ENCODE data around the gene MSI2.

The MSI2 gene

GRCh38 chr17:57595947-57596695 lies 339.8 kb downstream of the MSI2 start:
- WGBS (ENCODE audit: extremely low coverage, insufficient coverage, insufficient read length) = no CpG with 5 or more reads among the region's 27 CpGs
- Histone ChIP-seq H3K27ac (ENCODE audit: low read depth, low read length) (no peak overlapping the region), H3K36me3 (ENCODE audit: control insufficient read depth in 1 of 2, insufficient read depth in 2 of 2, low read length in 2 of 2) (peaks cover 0 to 2% of the 10 kb centered on the region in 2 experiments), H3K4me1 (ENCODE audit: control insufficient read depth in 1 of 2, insufficient read depth in 2 of 2, low read length in 2 of 2) (peaks cover 3 to 6% of the 10 kb centered on the region in 2 experiments), H2BK12ac (ENCODE audit: low read length) (peak overlapping the region; percentile 63), H4K8ac (ENCODE audit: low read depth, low read length) (peak overlapping the region; percentile 1), H3K79me1 (ENCODE audit: low read length) (no peaks in the 10 kb centered on the region), H3K79me2 (ENCODE audit: control insufficient read depth, insufficient read depth, low read length, poor library complexity) (no peaks in the 10 kb centered on the region), H2AK5ac (ENCODE audit: low read length) (peak overlapping the region; percentile 31), H3K4ac (ENCODE audit: low read depth, low read length) (no peak overlapping the region), H2AFZ (ENCODE audit: insufficient read depth, low read length, poor library complexity) (no peak overlapping the region), H4K12ac (ENCODE audit: low read depth, low read length) (no peak overlapping the region), H3K18ac (ENCODE audit: low read length) (peak overlapping the region; percentile 26), H3K4me2 (ENCODE audit: low read length) (no peak overlapping the region), H3K4me3 (ENCODE audit: low read depth, low read length) (no peak overlapping the region), H3K9ac (ENCODE audit: low read length) (no peak overlapping the region), H2BK120ac (ENCODE audit: insufficient read depth, low read length, poor library complexity) (no peak overlapping the region), H3K23ac (ENCODE audit: low read length) (no peak overlapping the region), H3K14ac (ENCODE audit: low read length) (peak overlapping the region; percentile 33), H3K9me3 (ENCODE audit: insufficient read depth, low read depth, low read length) (no peaks in the 10 kb centered on the region), H4K91ac (ENCODE audit: low read depth, low read length) (peak overlapping the region; percentile 1), H3K27me3 (ENCODE audit: insufficient read depth, low read length) (no peaks in the 10 kb centered on the region), H2BK5ac (ENCODE audit: low read depth, low read length, poor library complexity) (no peak overlapping the region)
- no peak for DNase-seq

GRCh38 chr17:57597101-57597500 lies 340.8 kb downstream of the MSI2 start:
- Histone ChIP-seq H3K27me3 (ENCODE audit: insufficient read depth, low read length) (no peaks in the 10 kb centered on the region), H3K18ac (ENCODE audit: low read length) (no peak overlapping the region), H4K12ac (ENCODE audit: low read depth, low read length) (no peak overlapping the region), H2BK120ac (ENCODE audit: insufficient read depth, low read length, poor library complexity) (no peak overlapping the region), H3K4me1 (ENCODE audit: control insufficient read depth in 1 of 2, insufficient read depth in 2 of 2, low read length in 2 of 2) (peaks cover 5 to 11% of the 10 kb centered on the region in 2 experiments), H3K4me2 (ENCODE audit: low read length) (no peak overlapping the region), H2BK5ac (ENCODE audit: low read depth, low read length, poor library complexity) (no peak overlapping the region), H2BK12ac (ENCODE audit: low read length) (no peak overlapping the region), H3K36me3 (ENCODE audit: control insufficient read depth in 1 of 2, insufficient read depth in 2 of 2, low read length in 2 of 2) (peaks cover 2 to 3% of the 10 kb centered on the region in 2 experiments), H3K4me3 (ENCODE audit: low read depth, low read length) (no peak overlapping the region), H3K23ac (ENCODE audit: low read length) (no peak overlapping the region), H3K79me1 (ENCODE audit: low read length) (no peaks in the 10 kb centered on the region), H3K4ac (ENCODE audit: low read depth, low read length) (no peak overlapping the region), H2AK5ac (ENCODE audit: low read length) (no peak overlapping the region), H2AFZ (ENCODE audit: insufficient read depth, low read length, poor library complexity) (no peak overlapping the region), H4K8ac (ENCODE audit: low read depth, low read length) (no peak overlapping the region), H3K14ac (ENCODE audit: low read length) (no peak overlapping the region), H3K9ac (ENCODE audit: low read length) (no peak overlapping the region), H3K79me2 (ENCODE audit: control insufficient read depth, insufficient read depth, low read length, poor library complexity) (no peaks in the 10 kb centered on the region), H4K91ac (ENCODE audit: low read depth, low read length) (no peak overlapping the region), H3K9me3 (ENCODE audit: insufficient read depth, low read depth, low read length) (no peaks in the 10 kb centered on the region), H3K27ac (ENCODE audit: low read depth, low read length) (no peak overlapping the region)
- DNase-seq = no peak
- no CpG with 5 or more reads among the region's 5 CpGs for WGBS (ENCODE audit: extremely low coverage, insufficient coverage, insufficient read length)

GRCh38 chr17:57597531-57598453 lies 341.5 kb downstream of the MSI2 start:
- H2BK120ac ChIP-seq (ENCODE audit: insufficient read depth, low read length, poor library complexity) = no peak overlapping the region
- no peak overlapping the region for H3K4me2 ChIP-seq (ENCODE audit: low read length)
- no peak overlapping the region for H3K27ac ChIP-seq (ENCODE audit: low read depth, low read length)
- H2AFZ ChIP-seq (ENCODE audit: insufficient read depth, low read length, poor library complexity) = no peak overlapping the region
- H3K4me3 ChIP-seq (ENCODE audit: low read depth, low read length) = no peak overlapping the region
- no peak overlapping the region for H3K18ac ChIP-seq (ENCODE audit: low read length)
- H3K36me3 ChIP-seq (ENCODE audit: control insufficient read depth in 1 of 2, insufficient read depth in 2 of 2, low read length in 2 of 2) = peaks cover 2 to 4% of the 10 kb centered on the region in 2 experiments
- H2BK5ac ChIP-seq (ENCODE audit: low read depth, low read length, poor library complexity) = no peak overlapping the region
- H2AK5ac ChIP-seq (ENCODE audit: low read length) = no peak overlapping the region
- H3K27me3 ChIP-seq (ENCODE audit: insufficient read depth, low read length) = no peaks in the 10 kb centered on the region
- peaks cover 5 to 11% of the 10 kb centered on the region in 2 experiments for H3K4me1 ChIP-seq (ENCODE audit: control insufficient read depth in 1 of 2, insufficient read depth in 2 of 2, low read length in 2 of 2)
- no peaks in the 10 kb centered on the region for H3K79me1 ChIP-seq (ENCODE audit: low read length)
- H3K9ac ChIP-seq (ENCODE audit: low read length) = no peak overlapping the region
- no peaks in the 10 kb centered on the region for H3K9me3 ChIP-seq (ENCODE audit: insufficient read depth, low read depth, low read length)
- no peak overlapping the region for H4K91ac ChIP-seq (ENCODE audit: low read depth, low read length)
- no peaks in the 10 kb centered on the region for H3K79me2 ChIP-seq (ENCODE audit: control insufficient read depth, insufficient read depth, low read length, poor library complexity)
- H4K12ac ChIP-seq (ENCODE audit: low read depth, low read length) = no peak overlapping the region
- no CpG with 5 or more reads among the region's 8 CpGs for WGBS (ENCODE audit: extremely low coverage, insufficient coverage, insufficient read length)
- no peak overlapping the region for H2BK12ac ChIP-seq (ENCODE audit: low read length)
- no peak overlapping the region for H3K4ac ChIP-seq (ENCODE audit: low read depth, low read length)
- no peak overlapping the region for H3K14ac ChIP-seq (ENCODE audit: low read length)
- DNase-seq = peak; percentile 42 to 72
- no peak overlapping the region for H4K8ac ChIP-seq (ENCODE audit: low read depth, low read length)
- H3K23ac ChIP-seq (ENCODE audit: low read length) = no peak overlapping the region

GRCh38 chr17:57599271-57600045 lies 343.1 kb downstream of the MSI2 start:
- no peak overlapping the region for H2BK5ac ChIP-seq (ENCODE audit: low read depth, low read length, poor library complexity)
- H3K23ac ChIP-seq (ENCODE audit: low read length) = no peak overlapping the region
- no peaks in the 10 kb centered on the region for H3K79me1 ChIP-seq (ENCODE audit: low read length)
- H2AFZ ChIP-seq (ENCODE audit: insufficient read depth, low read length, poor library complexity) = no peak overlapping the region
- H3K4me3 ChIP-seq (ENCODE audit: low read depth, low read length) = no peak overlapping the region
- H3K14ac ChIP-seq (ENCODE audit: low read length) = no peak overlapping the region
- H3K4me1 ChIP-seq (ENCODE audit: control insufficient read depth in 1 of 2, insufficient read depth in 2 of 2, low read length in 2 of 2) = peaks cover 5 to 8% of the 10 kb centered on the region in 2 experiments
- no peak overlapping the region for H3K27ac ChIP-seq (ENCODE audit: low read depth, low read length)
- no peaks in the 10 kb centered on the region for H3K79me2 ChIP-seq (ENCODE audit: control insufficient read depth, insufficient read depth, low read length, poor library complexity)
- H4K91ac ChIP-seq (ENCODE audit: low read depth, low read length) = no peak overlapping the region
- H4K8ac ChIP-seq (ENCODE audit: low read depth, low read length) = no peak overlapping the region
- H2AK5ac ChIP-seq (ENCODE audit: low read length) = no peak overlapping the region
- no peak overlapping the region for H2BK12ac ChIP-seq (ENCODE audit: low read length)
- peaks cover 2 to 7% of the 10 kb centered on the region in 2 experiments for H3K36me3 ChIP-seq (ENCODE audit: control insufficient read depth in 1 of 2, insufficient read depth in 2 of 2, low read length in 2 of 2)
- no peak overlapping the region for H3K18ac ChIP-seq (ENCODE audit: low read length)
- no peak overlapping the region for H3K4me2 ChIP-seq (ENCODE audit: low read length)
- H3K4ac ChIP-seq (ENCODE audit: low read depth, low read length) = no peak overlapping the region
- no peaks in the 10 kb centered on the region for H3K27me3 ChIP-seq (ENCODE audit: insufficient read depth, low read length)
- no peak for DNase-seq
- H2BK120ac ChIP-seq (ENCODE audit: insufficient read depth, low read length, poor library complexity) = no peak overlapping the region
- no peak overlapping the region for H4K12ac ChIP-seq (ENCODE audit: low read depth, low read length)
- H3K9me3 ChIP-seq (ENCODE audit: insufficient read depth, low read depth, low read length) = no peaks in the 10 kb centered on the region
- no CpG with 5 or more reads among the region's 8 CpGs for WGBS (ENCODE audit: extremely low coverage, insufficient coverage, insufficient read length)
- no peak overlapping the region for H3K9ac ChIP-seq (ENCODE audit: low read length)
